Prostate gland (tissue), 2 donors: ENCODE results near the gene PTPRG. TPM values are rescaled to one million over a fixed set of nuclear protein-coding genes. Genes with fewer than 3 reads are reported as not detected.
A peak's percentile ranks its signal among the peaks of the same experiment; 100 is the strongest.

Source experiments
- DNase-seq: peaks from one replicate; pipeline ENCODE4 v3.0.0-alpha.2; 2019; ENCODE audit warnings: low spot score
- H3K27ac ChIP-seq, 2 donors: fragments of 200-600 bp; sonication (generic); 2 replicates each; pipeline ENCODE4 v1.5.1; 2017 to 2019
- H3K27me3 ChIP-seq: fragments of 200-600 bp; sonication (generic); replicated peaks from 2 replicates; pipeline ENCODE4 v1.5.1; 2019; ENCODE audit not compliant: insufficient read depth
- H3K36me3 ChIP-seq, 2 donors: fragments of 200-600 bp; sonication (generic); 1 replicate in 1 of 2; 2 replicates in 1 of 2; pipeline versions ENCODE4 v1.5.1 to v1.8.1; 2017 to 2019
- H3K4me1 ChIP-seq: fragments of 200-600 bp; sonication (generic); replicated peaks from 2 replicates; pipeline ENCODE4 v1.5.1; 2019
- H3K4me3 ChIP-seq, 2 donors: fragments of 200-600 bp; sonication (generic); 2 replicates each; pipeline ENCODE4 v1.5.1; 2017 to 2019
- H3K9me3 ChIP-seq: fragments of 200-600 bp; sonication (generic); 2 replicates; pipeline ENCODE4 v1.5.1; 2017
- POLR2A ChIP-seq: fragments of 450-650 bp; IDR thresholded peaks from one replicate; pipeline ENCODE4 v1.6.1; 2016; ENCODE audit warnings: antibody characterized with exemption, mild to moderate bottlenecking
- POLR2AphosphoS5 ChIP-seq: sonication (generic); formaldehyde crosslinking; IDR thresholded peaks from one replicate; pipeline ENCODE4 v1.6.1; 2017; ENCODE audit warnings: antibody characterized with exemption
- WGBS: methylation state at CpG from one replicate; pipeline ENCODE4 v1.1.5; 2018; 5-methylcytosine and 5-hydroxymethylcytosine counted together
- intact Hi-C: fragments of 100-400 bp; cut with DNase I; formaldehyde crosslinking; loops from one replicate; pipeline ENCODE4 v1.14.2; 2022
- total RNA-seq, 2 donors: library from RNA; depleted of rRNA; stranded (reverse); fragments of >200 nt; gene quantifications; one replicate each; pipeline ENCODE4 v1.1.0, GENCODE V29; 2016
- TF ChIP-seq, protein P1 (sequence below), 4 experiments: fragments of 200-600 bp in 2 of 4; fragments of 450-650 bp in 2 of 4; sonication (generic) in 2 of 4; IDR thresholded peaks; 1 replicate in 3 of 4; 2 replicates in 1 of 4; pipeline ENCODE4 v1.5.1; 2016 to 2019; ENCODE audit warnings: antibody characterized with exemption in 4 of 4, mild to moderate bottlenecking in 2 of 4, moderate library complexity in 2 of 4

PTPRG gene
- total RNA-seq, 2 donors from 2014 or later = 22.0 to 78.6 TPM

DNA sequence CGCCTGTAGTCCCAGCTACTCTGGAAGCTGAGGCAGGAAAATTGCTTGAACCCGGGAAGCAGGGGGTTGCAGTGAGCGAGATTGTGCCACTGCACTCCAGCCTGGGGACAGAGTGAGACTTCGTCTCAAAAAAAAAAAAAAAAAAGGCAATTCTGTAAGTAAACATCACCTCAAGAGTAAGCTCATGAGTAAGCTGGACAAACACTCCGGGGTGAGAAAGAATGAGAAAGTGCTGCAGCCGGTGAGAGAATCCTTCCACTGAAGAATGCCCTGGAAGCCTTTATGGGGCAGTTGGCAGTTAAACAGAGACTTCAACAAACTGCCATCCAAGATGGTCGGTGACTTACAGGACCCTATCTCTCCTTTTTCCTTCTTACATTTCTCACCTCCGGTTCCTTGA is 764.5 kb downstream of the PTPRG start:
- no peak for DNase-seq
- Histone ChIP-seq H3K9me3 (no peaks in the 10 kb centered on the region), H3K4me1 (no peaks in the 10 kb centered on the region), H3K27me3 (no peaks in the 10 kb centered on the region), H3K36me3 (no peaks in the 10 kb centered on the region), H3K4me3 (no peak overlapping the region), H3K27ac (no peak overlapping the region)
- intact Hi-C loops = no loop called here
- WGBS = 80% methylated on average over 8 of the region's 8 CpGs
- TF ChIP-seq, protein P1, sequence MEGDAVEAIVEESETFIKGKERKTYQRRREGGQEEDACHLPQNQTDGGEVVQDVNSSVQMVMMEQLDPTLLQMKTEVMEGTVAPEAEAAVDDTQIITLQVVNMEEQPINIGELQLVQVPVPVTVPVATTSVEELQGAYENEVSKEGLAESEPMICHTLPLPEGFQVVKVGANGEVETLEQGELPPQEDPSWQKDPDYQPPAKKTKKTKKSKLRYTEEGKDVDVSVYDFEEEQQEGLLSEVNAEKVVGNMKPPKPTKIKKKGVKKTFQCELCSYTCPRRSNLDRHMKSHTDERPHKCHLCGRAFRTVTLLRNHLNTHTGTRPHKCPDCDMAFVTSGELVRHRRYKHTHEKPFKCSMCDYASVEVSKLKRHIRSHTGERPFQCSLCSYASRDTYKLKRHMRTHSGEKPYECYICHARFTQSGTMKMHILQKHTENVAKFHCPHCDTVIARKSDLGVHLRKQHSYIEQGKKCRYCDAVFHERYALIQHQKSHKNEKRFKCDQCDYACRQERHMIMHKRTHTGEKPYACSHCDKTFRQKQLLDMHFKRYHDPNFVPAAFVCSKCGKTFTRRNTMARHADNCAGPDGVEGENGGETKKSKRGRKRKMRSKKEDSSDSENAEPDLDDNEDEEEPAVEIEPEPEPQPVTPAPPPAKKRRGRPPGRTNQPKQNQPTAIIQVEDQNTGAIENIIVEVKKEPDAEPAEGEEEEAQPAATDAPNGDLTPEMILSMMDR (IDR thresholded peaks at IDR 0.05) = no peak
- no peak for TF ChIP-seq POLR2A
- no peak for TF ChIP-seq POLR2AphosphoS5

DNA sequence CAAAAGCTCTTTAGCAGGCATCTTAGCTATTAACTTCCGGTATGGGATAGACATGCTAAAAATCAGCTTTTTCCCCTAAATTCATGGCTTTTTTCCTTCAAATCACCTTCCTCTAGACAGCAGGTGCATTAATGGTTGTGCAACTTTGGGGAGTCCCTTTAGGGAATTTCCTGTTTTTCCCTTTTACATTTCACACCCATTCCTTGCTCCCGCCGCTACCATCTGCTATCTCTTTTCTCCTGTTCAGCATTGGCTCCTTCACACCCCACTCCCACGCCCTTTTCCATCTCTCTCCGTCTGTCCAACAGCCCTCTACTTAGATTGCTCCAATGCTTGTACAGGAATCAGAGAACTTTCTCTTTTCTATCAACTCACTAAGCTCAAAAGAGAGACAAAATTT is 768.6 kb downstream of the PTPRG start:
- Histone ChIP-seq H3K4me1 (no peaks in the 10 kb centered on the region), H3K4me3 (no peak overlapping the region), H3K9me3 (no peaks in the 10 kb centered on the region), H3K27ac (no peak overlapping the region), H3K27me3 (no peaks in the 10 kb centered on the region), H3K36me3 (no peaks in the 10 kb centered on the region)
- intact Hi-C loops = no loop called here
- TF ChIP-seq, protein P1 (IDR thresholded peaks at IDR 0.05) = no peak
- TF ChIP-seq POLR2AphosphoS5 = no peak
- TF ChIP-seq POLR2A = no peak
- 90% methylated on average over 5 of the region's 5 CpGs for WGBS
- no peak for DNase-seq

DNA sequence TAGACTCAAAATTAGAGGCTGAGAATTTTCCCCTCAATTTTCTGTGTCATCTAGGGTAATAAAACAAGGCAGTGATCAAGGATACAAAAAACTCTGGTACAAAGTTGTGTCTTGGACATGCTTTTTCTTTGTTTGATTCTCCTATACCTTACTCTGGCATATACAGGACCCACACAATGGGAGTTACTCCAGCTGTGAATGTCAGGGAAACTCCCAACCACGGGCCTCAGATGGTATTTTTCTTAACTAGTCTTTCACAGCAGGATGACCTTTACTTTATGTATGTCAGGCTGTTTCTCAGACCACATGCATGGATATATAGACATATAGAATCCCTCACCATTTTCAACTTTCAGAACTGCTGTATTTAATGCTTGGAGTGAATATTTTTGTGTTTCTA is 770.6 kb downstream of the PTPRG start:
- no peaks in the 10 kb centered on the region for H3K9me3 ChIP-seq
- WGBS = 80% methylated on average over 1 of the region's 1 CpG
- no peak for DNase-seq
- intact Hi-C loops = no loop called here
- TF ChIP-seq POLR2A (no peak), POLR2AphosphoS5 (no peak)
- TF ChIP-seq, protein P1 (IDR thresholded peaks at IDR 0.05) = no peak
- no peaks in the 10 kb centered on the region for H3K27me3 ChIP-seq
- H3K27ac ChIP-seq = no peak overlapping the region
- H3K4me3 ChIP-seq = no peak overlapping the region
- no peaks in the 10 kb centered on the region for H3K36me3 ChIP-seq
- H3K4me1 ChIP-seq = no peaks in the 10 kb centered on the region

DNA sequence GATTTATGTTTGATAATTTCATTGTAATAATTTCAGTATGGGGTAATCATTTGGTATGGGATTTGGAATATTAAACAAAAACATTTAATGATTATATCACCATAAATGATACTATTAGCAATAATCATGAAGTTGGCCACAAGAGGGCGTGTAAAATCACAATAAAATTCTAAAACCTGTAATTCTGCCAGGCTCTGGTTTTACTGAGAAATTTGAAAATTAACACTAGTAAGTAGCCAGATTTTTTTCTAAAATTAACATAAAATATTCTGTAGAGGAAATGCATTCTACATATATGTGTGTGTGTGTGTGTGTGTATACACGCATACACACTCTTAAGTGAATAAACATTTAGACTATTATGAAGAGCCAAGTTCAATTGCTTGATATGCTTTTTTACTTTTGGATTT is 771.5 kb downstream of the PTPRG start:
- Histone ChIP-seq H3K4me3 (no peak overlapping the region), H3K4me1 (no peaks in the 10 kb centered on the region), H3K27ac (no peak overlapping the region), H3K27me3 (no peaks in the 10 kb centered on the region), H3K9me3 (no peaks in the 10 kb centered on the region), H3K36me3 (no peaks in the 10 kb centered on the region)
- TF ChIP-seq POLR2A = no peak
- TF ChIP-seq, protein P1 (IDR thresholded peaks at IDR 0.05) = peak; percentile 39 to 60 (median 50)
- TF ChIP-seq POLR2AphosphoS5 = no peak
- DNase-seq = peak; percentile 6
- WGBS = 48% methylated on average over 2 of the region's 2 CpGs
- intact Hi-C loops = no loop called here

DNA sequence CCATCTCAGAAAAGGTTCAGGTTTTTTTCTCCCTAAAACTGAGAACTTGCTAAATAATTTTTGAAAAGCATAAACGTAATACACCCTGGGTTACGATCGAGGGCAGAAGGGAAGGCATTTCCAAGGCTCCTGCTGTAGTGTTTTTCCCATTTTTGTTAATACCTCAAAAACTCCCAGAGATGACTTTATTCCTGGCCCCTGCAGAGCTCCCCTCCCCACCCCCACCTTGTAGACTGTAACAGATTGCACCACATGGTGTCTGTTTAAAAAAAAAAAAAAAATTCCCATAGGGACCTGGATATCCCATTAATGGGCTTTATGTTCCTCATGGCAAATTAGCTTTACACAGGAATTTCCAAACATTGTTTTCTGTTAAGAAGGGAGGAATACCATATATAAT is 773.8 kb downstream of the PTPRG start:
- H3K36me3 ChIP-seq = no peaks in the 10 kb centered on the region
- no peak for DNase-seq
- no peaks in the 10 kb centered on the region for H3K4me1 ChIP-seq
- intact Hi-C loops = no loop called here
- no peaks in the 10 kb centered on the region for H3K9me3 ChIP-seq
- WGBS = 90% methylated on average over 3 of the region's 3 CpGs
- TF ChIP-seq POLR2A = no peak
- no peak for TF ChIP-seq POLR2AphosphoS5
- TF ChIP-seq, protein P1 (IDR thresholded peaks at IDR 0.05) = no peak
- no peak overlapping the region for H3K27ac ChIP-seq
- H3K27me3 ChIP-seq = no peaks in the 10 kb centered on the region
- no peak overlapping the region for H3K4me3 ChIP-seq
